ENCODE results near the gene DAPK2. TPM values are rescaled to one million over a fixed set of nuclear protein-coding genes. Genes with fewer than 3 reads are reported as not detected.

DAPK2 gene
- total RNA-seq, 2 donors from 2014 or later: 1.6 to 2.7 TPM

- no peak for DNase-seq
Observed at GRCh38 chr15:63881431-63881830, 164.9 kb downstream of the DAPK2 start.

DNA sequence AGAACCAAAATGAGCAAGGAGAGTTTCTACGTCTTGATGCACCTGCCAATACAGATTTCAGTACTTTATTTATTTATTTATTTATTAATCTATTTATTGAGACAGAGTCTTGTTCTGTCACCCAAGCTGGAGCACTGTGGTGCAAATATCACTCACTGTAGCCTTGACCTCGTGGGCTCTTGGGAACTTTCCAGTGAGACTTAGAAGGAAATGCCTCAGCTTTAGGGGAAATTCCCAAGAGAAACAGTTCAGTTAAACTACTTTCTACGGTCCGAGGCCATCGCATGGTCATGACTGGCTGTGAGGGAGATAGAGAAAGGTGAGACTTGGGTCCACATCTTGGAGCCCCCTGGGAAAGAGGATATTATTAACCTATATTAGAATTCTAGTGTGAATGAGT is 165.5 kb downstream of the DAPK2 start:
- H3K27ac Mint-ChIP-seq: no peak overlapping the region
- no peaks in the 10 kb centered on the region for H3K36me3 Mint-ChIP-seq (ENCODE audit: low read depth)
- no peak for DNase-seq
- peaks cover 15% of the 10 kb centered on the region for H3K4me1 Mint-ChIP-seq
- no peak overlapping the region for H3K4me3 Mint-ChIP-seq
- no peaks in the 10 kb centered on the region for H3K9me3 ChIP-seq (ENCODE audit: control insufficient read depth, low read length, poor library complexity, severe bottlenecking)
- peaks cover 6% of the 10 kb centered on the region for H3K27me3 Mint-ChIP-seq
- no peak for ATAC-seq

More at GRCh38 chr15:63881431-63881830, 164.9 kb downstream of the DAPK2 start:
- no peaks in the 10 kb centered on the region for H3K9me3 ChIP-seq (ENCODE audit: control insufficient read depth, low read length, poor library complexity, severe bottlenecking)
- H3K4me3 Mint-ChIP-seq: no peak overlapping the region
- H3K4me1 Mint-ChIP-seq: peaks cover 15% of the 10 kb centered on the region
- no peaks in the 10 kb centered on the region for H3K36me3 Mint-ChIP-seq (ENCODE audit: low read depth)
- H3K27me3 Mint-ChIP-seq: peaks cover 6% of the 10 kb centered on the region
- peak overlapping the region; percentile 63 for H3K27ac Mint-ChIP-seq
- ATAC-seq: peak; percentile 36

DNA sequence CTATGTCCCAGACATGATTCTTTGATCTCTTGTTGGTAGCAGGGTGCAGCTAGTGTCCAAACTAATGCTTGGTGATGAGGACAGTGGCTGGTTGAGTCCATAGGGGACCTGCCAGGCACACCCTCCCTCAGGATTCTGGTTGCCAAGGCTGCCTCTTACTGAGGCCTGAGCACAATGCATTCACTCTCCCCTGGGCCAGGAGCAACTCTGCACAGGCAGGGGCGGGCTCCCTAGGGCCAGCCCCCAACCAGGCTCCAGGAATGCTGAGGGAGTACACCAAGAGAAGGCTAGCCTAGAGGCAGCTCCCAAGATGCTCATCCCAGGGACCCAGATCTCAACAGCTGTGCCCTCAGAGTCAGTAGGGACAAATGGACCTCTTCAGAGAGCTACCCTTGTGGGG is 166.3 kb downstream of the DAPK2 start:
- no peaks in the 10 kb centered on the region for H3K36me3 Mint-ChIP-seq (ENCODE audit: low read depth)
- H3K9me3 ChIP-seq (ENCODE audit: control insufficient read depth, low read length, poor library complexity, severe bottlenecking): no peaks in the 10 kb centered on the region
- peaks cover 15% of the 10 kb centered on the region for H3K4me1 Mint-ChIP-seq
- ATAC-seq (no peak), DNase-seq (no peak)
- no peak overlapping the region for H3K27ac Mint-ChIP-seq
- no peak overlapping the region for H3K4me3 Mint-ChIP-seq
- H3K27me3 Mint-ChIP-seq: peaks cover 6% of the 10 kb centered on the region

GRCh38 chr15:63879211-63879610 is 167.1 kb downstream of the DAPK2 start:
- H3K27ac Mint-ChIP-seq: no peak overlapping the region
- DNase-seq: no peak

GRCh38 chr15:63877713-63878271 is 168.5 kb downstream of the DAPK2 start:
- Mint-ChIP-seq H3K4me1 (peaks cover 15% of the 10 kb centered on the region), H3K36me3 (ENCODE audit: low read depth) (no peaks in the 10 kb centered on the region)

More at GRCh38 chr15:63879211-63879610, 167.1 kb downstream of the DAPK2 start:
- no peak overlapping the region for H3K4me3 Mint-ChIP-seq
- peaks cover 15% of the 10 kb centered on the region for H3K4me1 Mint-ChIP-seq
- no peaks in the 10 kb centered on the region for H3K36me3 Mint-ChIP-seq (ENCODE audit: low read depth)
- peaks cover 6% of the 10 kb centered on the region for H3K27me3 Mint-ChIP-seq
- ATAC-seq: no peak
- no peaks in the 10 kb centered on the region for H3K9me3 ChIP-seq (ENCODE audit: control insufficient read depth, low read length, poor library complexity, severe bottlenecking)

GRCh38 chr15:63876085-63876662 is 170.1 kb downstream of the DAPK2 start:
- Mint-ChIP-seq H3K4me3 (no peak overlapping the region), H3K27ac (no peak overlapping the region), H3K4me1 (peaks cover 10% of the 10 kb centered on the region), H3K27me3 (no peaks in the 10 kb centered on the region), H3K36me3 (ENCODE audit: low read depth) (no peaks in the 10 kb centered on the region)
- no peak for ATAC-seq
- no peaks in the 10 kb centered on the region for H3K9me3 ChIP-seq (ENCODE audit: control insufficient read depth, low read length, poor library complexity, severe bottlenecking)
- no peak for DNase-seq

More at GRCh38 chr15:63877713-63878271, 168.5 kb downstream of the DAPK2 start:
- no peak overlapping the region for H3K4me3 Mint-ChIP-seq
- DNase-seq (no peak), ATAC-seq (no peak)
- no peaks in the 10 kb centered on the region for H3K9me3 ChIP-seq (ENCODE audit: control insufficient read depth, low read length, poor library complexity, severe bottlenecking)
- H3K27me3 Mint-ChIP-seq: peaks cover 6% of the 10 kb centered on the region
- H3K27ac Mint-ChIP-seq: no peak overlapping the region

DNA sequence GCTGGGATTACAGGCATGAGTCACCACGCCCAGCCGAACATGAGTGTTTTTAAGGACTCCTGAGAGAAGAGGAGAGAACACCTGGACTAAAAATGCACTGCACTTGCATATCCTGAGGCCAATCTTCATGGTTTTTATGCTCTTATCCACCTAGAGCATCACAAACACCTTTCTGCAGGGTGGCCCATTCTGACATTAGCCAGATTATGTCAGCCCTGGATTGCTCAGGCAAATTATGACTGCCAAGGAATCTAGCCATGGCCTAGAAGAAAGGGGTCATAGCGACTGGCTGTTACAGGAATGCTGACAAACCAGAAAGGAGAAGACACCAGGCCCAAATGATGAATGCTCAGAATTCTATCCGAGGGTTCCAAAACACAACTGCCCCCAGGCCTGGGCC is 171.7 kb downstream of the DAPK2 start:
- H3K27me3 Mint-ChIP-seq: no peaks in the 10 kb centered on the region
- H3K36me3 Mint-ChIP-seq (ENCODE audit: low read depth): no peaks in the 10 kb centered on the region
- H3K4me3 Mint-ChIP-seq: no peak overlapping the region
- no peaks in the 10 kb centered on the region for H3K9me3 ChIP-seq (ENCODE audit: control insufficient read depth, low read length, poor library complexity, severe bottlenecking)
- no peak overlapping the region for H3K27ac Mint-ChIP-seq
- no peak for DNase-seq
- peaks cover 13% of the 10 kb centered on the region for H3K4me1 Mint-ChIP-seq
- ATAC-seq: no peak

DNA sequence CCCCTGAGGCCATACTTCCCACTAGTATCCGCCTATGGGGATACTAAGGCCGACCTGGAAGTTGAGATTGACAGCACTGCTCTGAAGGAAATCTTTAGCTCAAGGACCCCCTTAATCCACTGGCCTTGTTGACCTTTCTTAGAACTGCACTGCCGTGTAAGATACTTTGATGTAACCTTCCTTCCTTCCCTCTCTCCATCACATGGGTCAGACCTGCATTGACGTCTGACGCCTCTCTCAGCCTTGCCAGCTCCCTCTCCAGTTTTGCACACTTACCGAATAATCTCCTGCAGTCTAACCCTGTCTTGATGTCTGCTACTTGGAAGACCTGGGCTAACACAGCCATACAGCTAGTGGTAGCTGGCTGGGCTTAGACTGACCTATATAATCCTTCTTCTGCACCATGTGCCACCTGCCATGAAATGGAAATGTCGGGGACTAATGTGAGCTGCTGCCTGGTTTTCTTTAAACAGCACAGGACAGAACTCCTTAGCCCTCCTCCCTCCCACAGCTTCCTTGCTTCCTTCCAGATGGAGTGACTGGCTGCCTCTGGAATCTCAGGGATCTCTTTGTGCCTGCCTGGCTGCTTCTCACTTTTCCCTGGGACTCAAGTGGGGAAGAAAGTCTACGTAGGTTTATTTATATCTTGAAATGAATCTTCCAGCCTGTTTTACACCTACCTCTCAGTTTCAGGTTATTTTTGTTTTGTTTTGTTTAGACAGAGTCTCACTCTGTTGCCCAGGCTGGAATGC is 173.3 kb downstream of the DAPK2 start:
- peak overlapping the region; percentile 32 for H3K27ac Mint-ChIP-seq
- DNase-seq: no peak
- H3K27me3 Mint-ChIP-seq: no peaks in the 10 kb centered on the region
- peaks cover 7% of the 10 kb centered on the region for H3K4me1 Mint-ChIP-seq
- no peak for ATAC-seq
- no peak overlapping the region for H3K4me3 Mint-ChIP-seq
- no peaks in the 10 kb centered on the region for H3K9me3 ChIP-seq (ENCODE audit: control insufficient read depth, low read length, poor library complexity, severe bottlenecking)
- H3K36me3 Mint-ChIP-seq (ENCODE audit: low read depth): no peaks in the 10 kb centered on the region

DNA sequence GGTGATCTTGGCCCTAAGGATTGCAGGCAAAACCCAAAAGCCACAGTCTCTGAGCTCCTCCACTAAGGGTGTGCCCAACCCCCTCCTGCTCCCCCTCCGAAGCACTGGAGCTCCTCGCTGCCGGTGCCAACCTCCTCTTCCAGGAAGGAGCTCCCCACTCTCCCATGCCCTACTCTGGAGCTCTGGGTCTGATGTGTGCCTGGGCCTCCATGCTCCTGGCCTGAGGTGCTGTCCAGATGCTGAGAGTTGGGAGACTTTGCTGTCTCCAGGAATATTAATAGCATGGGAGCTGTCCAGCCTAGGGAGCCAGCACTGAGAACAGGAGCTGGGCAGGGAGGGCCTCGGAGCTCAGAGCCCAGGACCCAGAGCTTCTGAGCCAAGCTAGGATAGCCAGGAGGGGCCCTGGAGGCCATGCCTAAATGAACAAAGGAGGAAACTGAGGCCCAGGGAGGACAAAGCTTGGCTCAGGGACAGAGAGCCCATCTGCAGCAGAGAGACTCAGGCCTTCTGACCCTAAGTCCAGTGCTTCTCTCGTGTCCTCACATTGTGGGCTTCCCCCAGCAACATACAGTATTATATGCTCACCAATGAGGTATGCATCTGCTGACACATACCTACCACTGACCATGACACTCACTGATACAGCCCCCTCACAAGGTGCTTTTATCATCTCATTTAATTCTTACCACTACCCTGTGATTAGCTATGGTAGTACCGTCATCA is 175.6 kb downstream of the DAPK2 start:
- DNase-seq (no peak), ATAC-seq (no peak)
- no peaks in the 10 kb centered on the region for H3K27me3 Mint-ChIP-seq
- no peak overlapping the region for H3K27ac Mint-ChIP-seq
- peaks cover 5% of the 10 kb centered on the region for H3K4me1 Mint-ChIP-seq
- no peak overlapping the region for H3K4me3 Mint-ChIP-seq
- no peaks in the 10 kb centered on the region for H3K9me3 ChIP-seq (ENCODE audit: control insufficient read depth, low read length, poor library complexity, severe bottlenecking)
- H3K36me3 Mint-ChIP-seq (ENCODE audit: low read depth): peaks cover 2% of the 10 kb centered on the region

DNA sequence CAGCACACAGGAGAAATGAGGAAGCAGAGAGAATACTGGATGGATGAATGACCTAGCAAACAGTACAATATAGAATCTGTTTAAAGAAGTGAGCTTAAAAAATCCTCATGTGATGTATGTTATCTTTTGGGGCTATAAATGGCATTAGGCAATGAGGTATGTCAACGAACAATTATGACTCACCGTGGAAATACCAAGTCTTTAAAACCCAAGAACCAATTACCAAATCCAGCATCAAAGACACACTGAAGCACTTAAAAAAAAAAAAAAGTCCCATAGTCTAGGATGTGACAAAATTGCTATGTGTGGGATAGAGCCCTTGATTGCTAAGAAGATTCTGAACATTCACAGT is 176.3 kb downstream of the DAPK2 start:
- Mint-ChIP-seq H3K27ac (no peak overlapping the region), H3K4me1 (peaks cover 5% of the 10 kb centered on the region), H3K36me3 (ENCODE audit: low read depth) (peaks cover 2% of the 10 kb centered on the region), H3K4me3 (no peak overlapping the region), H3K27me3 (no peaks in the 10 kb centered on the region)
- DNase-seq (no peak), ATAC-seq (peak; percentile 75)
- no peaks in the 10 kb centered on the region for H3K9me3 ChIP-seq (ENCODE audit: control insufficient read depth, low read length, poor library complexity, severe bottlenecking)

DNA sequence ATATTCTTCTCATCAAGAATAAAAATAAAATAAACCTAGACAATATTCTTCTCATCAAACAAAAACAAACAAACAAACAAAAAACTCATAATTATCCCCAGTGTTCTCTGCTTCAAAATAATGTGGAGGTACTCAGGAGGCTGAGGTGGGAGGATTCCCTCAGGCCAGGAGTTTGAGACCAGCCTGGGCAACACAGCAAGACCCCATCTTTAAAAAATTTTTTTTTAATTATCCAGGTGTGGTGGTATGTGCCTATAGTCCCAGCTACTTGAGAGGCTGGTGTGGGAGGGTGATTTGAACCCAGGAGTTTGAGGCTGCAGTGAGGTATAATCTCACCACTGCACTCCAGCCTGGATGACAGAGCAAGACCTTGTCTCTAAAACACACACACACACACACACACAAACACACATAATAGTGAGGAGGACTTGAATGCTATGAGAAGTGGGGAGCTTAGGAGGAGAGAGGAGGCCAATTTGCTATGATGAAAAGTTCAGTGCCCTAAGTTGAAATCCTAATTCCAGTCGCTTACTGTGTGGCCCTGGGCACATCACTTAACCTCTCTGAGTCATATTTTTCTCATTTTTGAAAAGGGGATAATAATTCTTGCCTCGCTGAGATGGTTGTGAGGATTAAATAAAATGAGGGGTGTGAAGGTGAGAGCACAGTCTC is 176.8 kb downstream of the DAPK2 start:
- peaks cover 5% of the 10 kb centered on the region for H3K4me1 Mint-ChIP-seq
- H3K4me3 Mint-ChIP-seq: no peak overlapping the region
- H3K36me3 Mint-ChIP-seq (ENCODE audit: low read depth): peaks cover 2% of the 10 kb centered on the region
- H3K27ac Mint-ChIP-seq: peak overlapping the region; percentile 34
- no peak for DNase-seq
- no peaks in the 10 kb centered on the region for H3K27me3 Mint-ChIP-seq
- ATAC-seq: no peak
- no peaks in the 10 kb centered on the region for H3K9me3 ChIP-seq (ENCODE audit: control insufficient read depth, low read length, poor library complexity, severe bottlenecking)

DNA sequence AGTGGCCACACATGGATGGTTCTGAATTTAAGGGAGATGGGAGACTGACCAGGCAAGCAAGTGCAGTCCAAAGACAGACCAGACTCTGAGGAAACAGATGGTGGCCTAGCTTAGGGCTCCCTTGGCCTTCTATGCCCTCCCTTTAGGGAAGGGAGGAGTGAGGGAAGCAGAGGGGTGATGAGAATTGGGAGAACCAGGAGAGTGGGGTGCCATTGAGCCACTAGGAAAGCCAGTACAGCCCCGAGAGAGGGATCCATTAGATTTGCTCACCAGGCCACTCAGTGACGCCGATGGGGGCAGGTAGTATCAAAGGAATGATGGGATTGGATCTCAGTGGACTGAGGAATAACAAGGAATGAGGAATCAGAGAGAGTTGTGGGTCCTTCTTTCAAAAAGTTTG is 182.1 kb downstream of the DAPK2 start:
- Mint-ChIP-seq H3K27ac (no peak overlapping the region), H3K27me3 (no peaks in the 10 kb centered on the region), H3K4me3 (no peak overlapping the region), H3K36me3 (ENCODE audit: low read depth) (peaks cover 2% of the 10 kb centered on the region), H3K4me1 (peaks cover 20% of the 10 kb centered on the region)
- no peaks in the 10 kb centered on the region for H3K9me3 ChIP-seq (ENCODE audit: control insufficient read depth, low read length, poor library complexity, severe bottlenecking)
- DNase-seq (no peak), ATAC-seq (no peak)

Measured in T-helper 17 cell (primary cell).